ENCODE measurements around the gene MAML2. TPM values are rescaled to one million over a fixed set of nuclear protein-coding genes. Genes with fewer than 3 reads are reported as not detected.

MAML2 gene
- total RNA-seq, 1 experiment from 2014 or later, result 2.7 TPM

- no peak overlapping the region for H3K9ac ChIP-seq (ENCODE audit: extremely low read depth, insufficient read length, low read length)
- H3K4me3 Mint-ChIP-seq, result no peak overlapping the region
- H3K4me1 Mint-ChIP-seq, result peaks cover 24 to 40% of the 10 kb centered on the region in 2 experiments
Observed at GRCh38 chr11:96177146-96177545, 165.8 kb downstream of the MAML2 start.

More at GRCh38 chr11:96177146-96177545, 165.8 kb downstream of the MAML2 start:
- H3K27me3 ChIP-seq (ENCODE audit: insufficient read depth, low read length), result no peaks in the 10 kb centered on the region
- no peak overlapping the region for H2BK12ac ChIP-seq (ENCODE audit: insufficient read length, low read depth, low read length)
- H3K27ac Mint-ChIP-seq, result no peak overlapping the region; a peak in 1 of 7 replicates
- no peak overlapping the region for H2BK120ac ChIP-seq (ENCODE audit: low read depth, low read length, poor library complexity, severe bottlenecking)
- H4K91ac ChIP-seq (ENCODE audit: insufficient read length, low read depth, low read length), result no peak overlapping the region
- no peaks in the 10 kb centered on the region for H3K79me1 ChIP-seq (ENCODE audit: insufficient read depth, low read depth, low read length, poor library complexity, severe bottlenecking)
- H3K9me3 Mint-ChIP-seq, result no peaks in the 10 kb centered on the region
- no peak overlapping the region for H3K4ac ChIP-seq (ENCODE audit: low read depth, low read length)
- H3K56ac ChIP-seq (ENCODE audit: insufficient read length, low read depth, low read length), result no peak overlapping the region
- no peak overlapping the region for H2AK5ac ChIP-seq (ENCODE audit: insufficient read length, low read length)
- no peak overlapping the region for H4K8ac ChIP-seq (replicated peaks; ENCODE audit: insufficient read length, low read depth, low read length)
- no peaks in the 10 kb centered on the region for H3K79me2 ChIP-seq (ENCODE audit: insufficient read depth, low read length)
- no peak overlapping the region for H3K27ac ChIP-seq (ENCODE audit: insufficient read length, low read depth, low read length)
- H2BK20ac ChIP-seq (ENCODE audit: low read depth, low read length, poor library complexity, severe bottlenecking), result no peak overlapping the region
- H3T11ph ChIP-seq (ENCODE audit: low read length), result no peak overlapping the region
- no peak overlapping the region for H3K4me2 ChIP-seq (ENCODE audit: insufficient read depth, insufficient read length, low read length)
- H4K20me1 ChIP-seq (ENCODE audit: control insufficient read depth, insufficient read depth, insufficient read length), result no peaks in the 10 kb centered on the region
- no peaks in the 10 kb centered on the region for H3K23me2 ChIP-seq (ENCODE audit: insufficient read length, low read depth, low read length, poor library complexity, severe bottlenecking)
- no peak overlapping the region for H3K18ac ChIP-seq (ENCODE audit: insufficient read length, low read depth, low read length)
- H3K36me3 Mint-ChIP-seq (ENCODE audit: insufficient read depth in 1 of 3, low read depth in 3 of 3), result no peaks in the 10 kb centered on the region
- no peak for DNase-seq
- H2BK15ac ChIP-seq (ENCODE audit: low read depth, low read length), result no peak overlapping the region
- no peak overlapping the region for H2AFZ ChIP-seq (ENCODE audit: low read length)
- peaks cover 10% of the 10 kb centered on the region; the same call in 1 of the 2 replicates for H3K4me1 ChIP-seq (ENCODE audit: insufficient read depth, low read length)
- H3K23ac ChIP-seq (ENCODE audit: insufficient read length, low read depth, low read length), result no peak overlapping the region
- no peaks in the 10 kb centered on the region for H3K27me3 Mint-ChIP-seq (ENCODE audit: low read depth)
- no peaks in the 10 kb centered on the region for H3K9me3 ChIP-seq (ENCODE audit: control insufficient read depth, low read depth, low read length)
- TF ChIP-seq CTCF (conservative IDR thresholded peaks at IDR 0.05), result no peak
- H2BK5ac ChIP-seq (ENCODE audit: insufficient read length, low read length), result no peak overlapping the region
- WGBS (ENCODE audit: extremely low coverage, insufficient read length, low lambda C conversion rate), result no CpG with 5 or more reads among the region's 3 CpGs
- no peak overlapping the region for H3K14ac ChIP-seq (ENCODE audit: insufficient read depth, low read length)
- H4K5ac ChIP-seq (ENCODE audit: insufficient read length, low read depth, low read length), result no peak overlapping the region
